HG03460 (cell line): ENCODE results near the gene ISG15.

Experiments
- ATAC-seq: cut with Tn5 transposase; IDR thresholded peaks from one replicate; pipeline ENCODE4 v1.9.1; 2021; ENCODE audit not compliant: unreplicated experiment

ISG15 gene

GRCh38 chr1:1058921-1059493 is 45.7 kb downstream of the ISG15 start:
- peak; percentile 17 for ATAC-seq

- peak; percentile 50 for ATAC-seq
These were observed 46.4 kb downstream of the ISG15 start for GRCh38 chr1:1059494-1060280.

- ATAC-seq: no peak
These were observed 47.1 kb downstream of the ISG15 start for GRCh38 chr1:1060281-1061000.

- ATAC-seq: no peak
These were observed 48.5 kb downstream of the ISG15 start for GRCh38 chr1:1061682-1062345.

- no peak for ATAC-seq
These were observed 49.3 kb downstream of the ISG15 start for GRCh38 chr1:1062348-1063163.

GRCh38 chr1:1063261-1063944 is 50.1 kb downstream of the ISG15 start:
- no peak for ATAC-seq
